Immature natural killer cell (primary cell): ENCODE measurements around the gene PCDHGA1. TPM values are rescaled to one million over a fixed set of nuclear protein-coding genes. Genes with fewer than 3 reads are reported as not detected.

Experiments
- polyA plus RNA-seq, 3 donors: library from polyadenylated mRNA; unstranded; fragments of 300-500 nt; fragmentation: Illumina TruSeq; gene quantifications; one replicate each; pipeline ENCODE4 v1.2.3, GENCODE V29; 2021

The PCDHGA1 gene
- polyA plus RNA-seq, 3 donors from 2014 or later, result not detected

Other genes starting within 250 kb of the PCDHGA1 start
- not detected for gene PCDHB2, start 235.9 kb upstream of the PCDHGA1 start, polyA plus RNA-seq
- not detected for gene PCDHB3, start 230.0 kb upstream of the PCDHGA1 start, polyA plus RNA-seq
- not detected for gene PCDHB4, start 208.7 kb upstream of the PCDHGA1 start, polyA plus RNA-seq
- gene PCDHB5, start 195.3 kb upstream of the PCDHGA1 start, polyA plus RNA-seq, result not detected
- not detected for gene PCDHB6, start 180.5 kb upstream of the PCDHGA1 start, polyA plus RNA-seq
- gene PCDHB7, start 157.9 kb upstream of the PCDHGA1 start, polyA plus RNA-seq, result not detected
- gene PCDHB8, start 152.7 kb upstream of the PCDHGA1 start, polyA plus RNA-seq, result not detected
- not detected for gene PCDHB16, start 148.1 kb upstream of the PCDHGA1 start, polyA plus RNA-seq
- not detected for gene PCDHB9, start 143.4 kb upstream of the PCDHGA1 start, polyA plus RNA-seq
- gene PCDHB10, start 138.2 kb upstream of the PCDHGA1 start, polyA plus RNA-seq, result not detected
- gene PCDHB11, start 130.9 kb upstream of the PCDHGA1 start, polyA plus RNA-seq, result not detected
- gene PCDHB12, start 121.8 kb upstream of the PCDHGA1 start, polyA plus RNA-seq, result not detected
- gene PCDHB13, start 116.6 kb upstream of the PCDHGA1 start, polyA plus RNA-seq, result not detected
- gene PCDHB14, start 107.2 kb upstream of the PCDHGA1 start, polyA plus RNA-seq, result not detected
- under 1 TPM in 1 of 3 donors, not detected in 2; 0.16 TPM for gene PCDHB15, start 85.1 kb upstream of the PCDHGA1 start, polyA plus RNA-seq
- gene SLC25A2, start 26.5 kb upstream of the PCDHGA1 start, polyA plus RNA-seq, result not detected
- gene TAF7, start 9.7 kb upstream of the PCDHGA1 start, polyA plus RNA-seq, result 100 to 1,000 TPM; 136 to 191 (median 151) TPM
- gene PCDHGA2, start 8.2 kb downstream of the PCDHGA1 start, polyA plus RNA-seq, result not detected
- gene PCDHGA3, start 13.3 kb downstream of the PCDHGA1 start, polyA plus RNA-seq, result under 1 TPM in 1 of 3 donors, not detected in 2; 0.11 TPM
- gene PCDHGB1, start 19.6 kb downstream of the PCDHGA1 start, polyA plus RNA-seq, result not detected
- gene PCDHGA4, start 24.5 kb downstream of the PCDHGA1 start, polyA plus RNA-seq, result under 1 TPM in 2 of 3 donors, not detected in 1; 0.10 to 0.11 TPM
- not detected for gene PCDHGB2, start 29.5 kb downstream of the PCDHGA1 start, polyA plus RNA-seq
- gene PCDHGA5, start 33.6 kb downstream of the PCDHGA1 start, polyA plus RNA-seq, result not detected
- under 1 TPM in 2 of 3 donors, not detected in 1; 0.06 to 0.15 TPM for gene PCDHGB3, start 39.7 kb downstream of the PCDHGA1 start, polyA plus RNA-seq
- gene PCDHGA6, start 43.4 kb downstream of the PCDHGA1 start, polyA plus RNA-seq, result not detected
- gene PCDHGA7, start 52.2 kb downstream of the PCDHGA1 start, polyA plus RNA-seq, result not detected
- under 1 TPM in 1 of 3 donors, not detected in 2; 0.13 TPM for gene PCDHGB4, start 57.2 kb downstream of the PCDHGA1 start, polyA plus RNA-seq
- under 1 TPM in 1 of 3 donors, not detected in 2; 0.07 TPM for gene PCDHGA8, start 62.1 kb downstream of the PCDHGA1 start, polyA plus RNA-seq
- 1 to 10 TPM in 2 of 3 donors, under 1 TPM in 1; 0.36 to 2.1 (median 2.0) TPM for gene PCDHGB5, start 67.4 kb downstream of the PCDHGA1 start, polyA plus RNA-seq
- under 1 TPM in 1 of 3 donors, not detected in 2; 0.04 TPM for gene PCDHGA9, start 72.3 kb downstream of the PCDHGA1 start, polyA plus RNA-seq
- gene PCDHGB6, start 77.5 kb downstream of the PCDHGA1 start, polyA plus RNA-seq, result 1 to 10 TPM in 1 of 3 donors, under 1 TPM in 1, not detected in 1; 0.38 to 1.9 TPM
- gene PCDHGA10, start 82.5 kb downstream of the PCDHGA1 start, polyA plus RNA-seq, result under 1 TPM in 1 of 3 donors, not detected in 2; 0.43 TPM
- under 1 TPM in 1 of 3 donors, not detected in 2; 0.13 TPM for gene PCDHGB7, start 87.2 kb downstream of the PCDHGA1 start, polyA plus RNA-seq
- gene PCDHGA11, start 90.5 kb downstream of the PCDHGA1 start, polyA plus RNA-seq, result under 1 TPM in 1 of 3 donors, not detected in 2; 0.11 TPM
- gene PCDHGA12, start 100.0 kb downstream of the PCDHGA1 start, polyA plus RNA-seq, result under 1 TPM in 1 of 3 donors, not detected in 2; 0.25 TPM
- 1 to 10 TPM in 1 of 3 donors, under 1 TPM in 2; 0.63 to 1.3 (median 0.77) TPM for gene PCDHGC3, start 145.5 kb downstream of the PCDHGA1 start, polyA plus RNA-seq
- gene PCDHGC4, start 154.5 kb downstream of the PCDHGA1 start, polyA plus RNA-seq, result not detected
- not detected for gene PCDHGC5, start 158.6 kb downstream of the PCDHGA1 start, polyA plus RNA-seq